NCI-H774 (cell line): ENCODE measurements around the gene C16orf74.
A peak's percentile ranks its signal among the peaks of the same experiment; 100 is the strongest.

ENCODE experiments used
- DNase-seq: peaks from one replicate; lab custom pipeline; 2025; lab: John Stamatoyannopoulos, UW

Gene C16orf74

GRCh38 chr16:85673529-85674417 lies 77.1 kb downstream of the C16orf74 start:
- DNase-seq = peak; percentile 33

GRCh38 chr16:85670840-85671239 lies 80.1 kb downstream of the C16orf74 start:
- DNase-seq = no peak

- no peak for DNase-seq
These were observed 82.0 kb downstream of the C16orf74 start for GRCh38 chr16:85668676-85669424.

GRCh38 chr16:85667841-85668413 lies 83.0 kb downstream of the C16orf74 start:
- no peak for DNase-seq

- no peak for DNase-seq
These were observed 83.6 kb downstream of the C16orf74 start for GRCh38 chr16:85667261-85667660.

- DNase-seq = no peak
These were observed 85.0 kb downstream of the C16orf74 start for GRCh38 chr16:85665929-85666328.

- no peak for DNase-seq
These were observed 85.5 kb downstream of the C16orf74 start for GRCh38 chr16:85665373-85665740.

GRCh38 chr16:85664580-85665372 lies 86.1 kb downstream of the C16orf74 start:
- DNase-seq = no peak

- no peak for DNase-seq
These were observed 87.0 kb downstream of the C16orf74 start for GRCh38 chr16:85663891-85664321.

- DNase-seq = no peak
These were observed 87.7 kb downstream of the C16orf74 start for GRCh38 chr16:85662976-85663830.

- no peak for DNase-seq
These were observed 88.4 kb downstream of the C16orf74 start for GRCh38 chr16:85662482-85662812.

- DNase-seq = no peak
These were observed 89.0 kb downstream of the C16orf74 start for GRCh38 chr16:85661740-85662481.

- DNase-seq = no peak
These were observed 89.8 kb downstream of the C16orf74 start for GRCh38 chr16:85660843-85661739.

GRCh38 chr16:85659805-85660511 lies 90.9 kb downstream of the C16orf74 start:
- DNase-seq = no peak

GRCh38 chr16:85659336-85659735 lies 91.6 kb downstream of the C16orf74 start:
- DNase-seq = no peak

- no peak for DNase-seq
These were observed 92.2 kb downstream of the C16orf74 start for GRCh38 chr16:85658504-85659326.

GRCh38 chr16:85657996-85658395 lies 92.9 kb downstream of the C16orf74 start:
- DNase-seq = no peak
